HG03378 (cell line): ENCODE results near the gene TFG.

Source experiments
- ATAC-seq: cut with Tn5 transposase; IDR thresholded peaks from one replicate; pipeline ENCODE4 v1.9.1; 2021; ENCODE audit warnings: mild to moderate bottlenecking, moderate library complexity; ENCODE audit not compliant: unreplicated experiment

TFG gene

GRCh38 chr3:100703865-100704264 is 5.4 kb upstream of the TFG start:
- ATAC-seq: no peak

DNA sequence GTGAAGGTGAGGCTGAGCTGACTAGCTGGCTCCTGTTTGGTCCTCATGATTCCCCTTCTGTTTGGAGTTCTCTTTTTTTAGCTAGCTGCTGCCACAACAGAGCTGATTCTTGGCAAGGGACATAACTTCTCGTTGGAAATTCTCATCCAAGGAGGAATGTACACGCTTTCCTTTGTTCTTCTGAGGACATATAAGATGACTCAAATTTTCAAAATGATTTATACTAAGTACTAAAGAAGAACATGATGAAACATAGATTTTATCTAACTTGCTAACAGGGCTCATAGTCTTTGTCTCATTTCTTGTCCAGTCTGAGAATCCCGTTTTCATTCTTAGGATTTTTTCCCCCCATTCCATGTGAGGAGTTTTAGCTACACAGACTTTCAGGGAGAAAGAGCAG is 2.9 kb upstream of the TFG start:
- ATAC-seq: no peak

GRCh38 chr3:100708644-100708988 is 678 bp upstream of the TFG start:
- ATAC-seq: no peak

- no peak for ATAC-seq
Observed at GRCh38 chr3:100709842-100710260, 557 bp downstream of the TFG start.

- ATAC-seq: peak; percentile 46
Observed at GRCh38 chr3:100710261-100710968, 1.1 kb downstream of the TFG start.

DNA sequence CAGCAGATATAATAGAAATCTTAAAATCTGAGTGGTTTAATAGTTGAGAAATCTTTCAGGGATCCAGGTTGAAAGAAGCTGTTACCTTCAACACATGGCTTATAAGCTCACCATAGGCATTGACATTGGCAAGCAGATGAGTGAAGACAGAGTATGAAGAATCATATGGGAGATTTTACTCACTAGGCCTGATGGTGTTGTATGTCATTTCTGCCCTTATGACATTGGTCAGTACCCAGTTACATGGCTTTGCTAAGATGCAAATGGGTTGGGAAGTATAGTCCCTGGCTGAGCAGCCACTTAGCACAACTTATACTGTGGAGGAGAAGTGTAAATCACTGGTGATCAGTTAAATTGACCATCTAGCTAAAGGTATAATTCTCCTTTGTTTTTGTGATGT is 5.9 kb downstream of the TFG start:
- ATAC-seq: no peak

GRCh38 chr3:100717063-100717462 is 7.8 kb downstream of the TFG start:
- no peak for ATAC-seq

DNA sequence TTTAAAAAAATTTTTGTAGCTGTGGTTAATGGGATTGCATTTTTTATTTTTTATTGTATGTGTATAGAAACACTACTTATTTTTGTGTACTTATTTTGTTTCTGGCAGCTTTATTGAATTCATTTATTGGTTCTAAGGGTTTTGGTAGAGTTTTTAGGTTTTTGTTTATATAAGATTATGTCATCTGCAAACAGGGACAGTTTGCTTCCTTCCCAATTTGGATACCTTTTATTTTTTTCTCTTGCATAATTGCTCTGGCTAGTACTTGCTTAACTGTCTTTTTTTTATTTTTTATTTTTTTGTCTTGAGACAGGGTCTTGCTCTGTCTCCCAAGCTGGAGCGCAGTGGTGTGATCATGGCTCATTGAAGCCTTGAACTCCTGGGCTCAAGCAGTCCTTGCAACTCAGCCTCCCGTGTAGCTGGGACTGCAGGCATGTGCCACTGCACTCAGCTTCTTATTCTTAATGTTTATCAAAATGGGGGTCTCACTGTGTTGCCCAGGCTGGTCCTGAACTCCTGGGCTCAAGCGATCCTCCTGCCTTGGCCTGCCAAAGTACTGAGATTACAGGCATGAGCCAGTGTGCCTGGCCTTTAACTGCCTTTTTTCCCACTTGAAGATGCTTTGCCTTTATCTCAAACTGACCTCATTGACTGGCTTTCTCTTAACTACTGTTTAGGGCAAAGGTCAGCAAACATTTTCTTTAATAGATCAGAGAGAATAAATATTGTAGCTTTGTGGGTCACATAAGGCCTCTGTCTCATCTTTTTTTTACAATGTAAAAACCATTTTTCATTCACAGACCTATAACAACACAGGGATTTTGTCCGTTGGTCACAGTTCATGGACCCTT is 8.6 kb downstream of the TFG start:
- no peak for ATAC-seq

GRCh38 chr3:100719136-100719535 is 9.8 kb downstream of the TFG start:
- no peak for ATAC-seq

GRCh38 chr3:100720426-100720825 is 11.1 kb downstream of the TFG start:
- no peak for ATAC-seq

DNA sequence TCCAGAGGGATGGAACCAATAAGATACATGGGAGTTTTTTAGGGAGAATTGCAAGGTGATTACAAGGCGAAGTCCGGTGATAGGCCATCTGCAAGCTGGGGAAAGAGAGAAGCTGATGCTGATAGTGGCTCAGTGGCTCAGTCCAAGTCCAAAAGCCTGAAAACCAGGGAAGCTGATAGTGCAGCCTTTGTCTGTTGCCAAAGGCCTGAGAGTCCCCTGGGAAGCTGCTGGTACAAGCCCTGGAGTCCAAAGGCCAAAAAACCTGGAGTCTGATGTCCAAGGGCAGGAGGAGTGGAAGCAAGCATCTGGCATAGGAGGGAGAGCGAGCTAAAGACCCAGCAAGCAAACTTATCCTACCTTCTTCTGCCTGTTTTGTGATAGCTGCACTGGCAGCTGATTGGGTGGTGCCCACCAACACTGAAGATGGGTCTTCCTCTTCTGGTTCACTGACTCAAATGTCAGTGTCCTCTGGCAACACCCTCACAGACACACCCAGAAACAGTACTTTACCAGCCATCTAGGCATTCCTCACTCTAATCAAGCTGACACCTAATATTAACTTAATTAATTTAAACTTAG is 16.7 kb downstream of the TFG start:
- no peak for ATAC-seq

- ATAC-seq: no peak
Observed at GRCh38 chr3:100726706-100727105, 17.4 kb downstream of the TFG start.

DNA sequence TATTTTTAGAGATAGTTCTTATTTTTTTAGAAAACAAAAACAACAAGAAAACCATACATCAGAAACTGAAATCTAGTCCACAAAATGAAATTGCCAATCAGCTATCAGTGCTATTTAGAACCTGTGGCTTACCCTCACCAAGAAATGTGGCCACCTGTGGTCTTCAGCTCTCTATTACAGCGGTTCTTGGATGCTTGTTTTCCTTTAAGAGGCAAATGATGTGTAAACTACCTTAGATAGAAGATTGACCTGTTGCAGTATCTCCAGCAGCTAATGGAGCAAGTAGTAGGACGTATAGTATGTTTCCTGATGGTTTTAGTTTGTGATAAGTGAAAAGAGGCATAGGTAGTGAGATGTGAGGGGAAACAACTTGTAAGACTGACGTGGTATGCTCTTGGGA is 21.2 kb downstream of the TFG start:
- no peak for ATAC-seq

GRCh38 chr3:100732435-100732834 is 23.1 kb downstream of the TFG start:
- ATAC-seq: no peak

DNA sequence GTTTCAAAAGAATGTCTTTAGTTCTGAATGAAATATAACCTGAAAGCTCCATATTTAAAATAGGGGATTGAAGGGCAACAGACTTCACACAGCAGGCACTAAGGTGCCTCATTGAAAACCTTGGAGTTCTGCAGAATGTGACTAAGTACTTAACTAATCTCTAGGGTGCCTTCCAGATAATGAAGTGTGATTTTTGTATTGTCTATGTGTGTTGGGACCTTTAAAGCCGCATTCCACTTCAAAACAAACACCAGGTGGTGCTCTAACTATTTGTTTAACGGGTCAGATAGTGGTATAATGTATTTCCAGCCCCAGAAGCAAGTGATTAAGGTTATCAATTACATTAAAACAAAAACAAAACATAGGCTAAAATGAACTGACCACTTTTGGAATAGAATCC is 28.0 kb downstream of the TFG start:
- ATAC-seq: no peak

GRCh38 chr3:100740207-100740606 is 30.9 kb downstream of the TFG start:
- no peak for ATAC-seq

DNA sequence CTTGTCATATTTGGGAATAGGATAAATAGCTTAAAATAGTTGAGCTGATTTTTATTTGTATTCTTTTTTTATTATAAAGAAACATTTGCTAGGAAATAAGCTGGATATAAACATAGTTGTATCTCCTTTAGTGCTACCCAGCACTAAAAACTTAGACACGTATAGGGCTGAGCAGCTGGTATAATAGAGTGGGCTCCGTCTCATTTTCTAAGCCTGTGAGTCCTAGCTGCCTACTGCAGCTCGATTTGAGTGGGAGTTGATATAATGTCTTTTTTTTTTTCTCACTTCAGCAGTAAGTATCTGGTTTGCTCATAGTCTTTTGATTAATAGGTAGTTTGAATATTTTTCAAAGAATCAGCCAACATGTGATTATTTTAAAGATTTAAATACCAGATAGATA is 34.2 kb downstream of the TFG start:
- ATAC-seq: no peak

- ATAC-seq: no peak
Observed at GRCh38 chr3:100744671-100745070, 35.4 kb downstream of the TFG start.

GRCh38 chr3:100745617-100746016 is 36.3 kb downstream of the TFG start:
- no peak for ATAC-seq

- ATAC-seq: no peak
Observed at GRCh38 chr3:100746092-100746491, 36.8 kb downstream of the TFG start.

- no peak for ATAC-seq
Observed at GRCh38 chr3:100748220-100748619, 38.9 kb downstream of the TFG start.

DNA sequence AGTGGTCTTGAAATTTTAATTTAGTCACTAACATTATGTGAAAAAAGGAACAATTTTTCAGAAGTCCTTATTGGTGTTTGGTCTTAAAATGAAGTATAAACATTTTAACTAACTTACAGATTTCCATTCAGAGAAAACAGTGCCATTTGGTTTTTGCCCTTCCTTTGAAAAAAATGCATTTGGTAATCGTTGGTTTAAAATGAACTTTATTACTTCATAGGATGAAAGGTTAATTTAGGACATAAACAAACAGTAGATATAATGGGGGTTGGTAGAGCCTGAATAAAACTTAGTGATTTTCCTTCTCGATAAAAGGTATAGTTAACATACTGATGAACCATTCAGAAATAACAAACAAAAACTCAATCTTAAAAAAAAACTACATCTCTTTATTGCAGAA is 39.7 kb downstream of the TFG start:
- ATAC-seq: no peak
